HEK293 (cell line): Measurements from ENCODE around the gene C1orf185.
"Not testable (repeated sequence)": the region's sequence is repeated elsewhere in the genome, so short reads cannot be mapped to it uniquely, and the experiment has no call there.

Experiments
- CTCF ChIA-PET: fragments of 350-600 bp; formaldehyde crosslinking; extraction: SDS; loops from one replicate; lab custom pipeline; 2021; ENCODE audit warnings: antibody characterized with exemption; lab: Yijun Ruan, JAX
- POLR2A ChIA-PET: fragments of 300-600 bp; formaldehyde crosslinking; extraction: SDS; loops from one replicate; lab custom pipeline; 2020; ENCODE audit warnings: antibody characterized with exemption, inconsistent platforms; lab: Yijun Ruan, JAX
- H3K27ac ChIP-seq: fragments of 200-500 bp; sonication (Bioruptor generic); 2 replicates; pipeline ENCODE4 v1.5.1; 2014; ENCODE audit warnings: low read depth, low read length, control low read depth, inconsistent platforms; ENCODE audit errors: extremely low read depth
- H3K36me3 ChIP-seq, 2 experiments: fragments of 200-500 bp in 1 of 2; sonication (Bioruptor generic) in 1 of 2; 1 replicate in 1 of 2; 2 replicates in 1 of 2; pipeline ENCODE4 v1.5.1; 2014 to 2017; ENCODE audit warnings: inconsistent platforms in 2 of 2, low read length in 2 of 2; ENCODE audit not compliant: control insufficient read depth in 2 of 2, insufficient read depth in 1 of 2
- H3K4me1 ChIP-seq: fragments of 200-500 bp; sonication (Bioruptor generic); 2 replicates; pipeline ENCODE4 v1.5.1; 2014; ENCODE audit warnings: mild to moderate bottlenecking, low read length, inconsistent platforms; ENCODE audit not compliant: control insufficient read depth, insufficient read depth
- H3K4me3 ChIP-seq: 2 replicates; pipeline ENCODE4 v1.5.1; 2011; ENCODE audit warnings: low read depth, mild to moderate bottlenecking, control low read depth, low read length, moderate library complexity
- H3K9me3 ChIP-seq: fragments of 200-500 bp; sonication (Bioruptor generic); 2 replicates; pipeline ENCODE4 v1.5.1; 2014; ENCODE audit warnings: low read depth, low read length, inconsistent platforms; ENCODE audit not compliant: control insufficient read depth, insufficient read depth
- MZF1 ChIP-seq: fragments of 450-650 bp; formaldehyde crosslinking; IDR thresholded peaks from 2 replicates; pipeline ENCODE4 v1.5.1; 2017; ENCODE audit warnings: missing biosample characterization, missing genetic modification characterization, borderline replicate concordance
- SCRT1 ChIP-seq: fragments of 450-650 bp; formaldehyde crosslinking; IDR thresholded peaks from 2 replicates; pipeline ENCODE4 v1.5.1; 2016; ENCODE audit warnings: missing biosample characterization, missing genetic modification characterization, borderline replicate concordance
- ZBTB10 ChIP-seq: fragments of 450-650 bp; formaldehyde crosslinking; IDR thresholded peaks from 2 replicates; pipeline ENCODE4 v1.5.1; 2016; ENCODE audit warnings: missing biosample characterization, missing genetic modification characterization
- ZBTB44 ChIP-seq: fragments of 450-650 bp; IDR thresholded peaks from 2 replicates; pipeline ENCODE4 v1.5.1; 2018; ENCODE audit warnings: missing biosample characterization, mild to moderate bottlenecking, missing genetic modification characterization
- ZEB2 ChIP-seq: fragments of 450-650 bp; formaldehyde crosslinking; IDR thresholded peaks from 2 replicates; pipeline ENCODE4 v1.5.1; 2016; ENCODE audit warnings: missing biosample characterization, missing genetic modification characterization
- ZNF121 ChIP-seq: fragments of 450-650 bp; formaldehyde crosslinking; IDR thresholded peaks from 2 replicates; pipeline ENCODE4 v1.5.1; 2016; ENCODE audit warnings: missing biosample characterization, missing genetic modification characterization
- ZNF133 ChIP-seq: fragments of 450-650 bp; formaldehyde crosslinking; IDR thresholded peaks from 2 replicates; pipeline ENCODE4 v1.5.1; 2016; ENCODE audit warnings: missing biosample characterization, missing genetic modification characterization
- ZNF16 ChIP-seq: fragments of 450-650 bp; formaldehyde crosslinking; IDR thresholded peaks from 2 replicates; pipeline ENCODE4 v1.5.1; 2016; ENCODE audit warnings: low read depth, missing biosample characterization, missing genetic modification characterization
- ZNF302 ChIP-seq: fragments of 450-650 bp; formaldehyde crosslinking; IDR thresholded peaks from 2 replicates; pipeline ENCODE4 v1.5.1; 2016; ENCODE audit warnings: missing biosample characterization, missing genetic modification characterization, low read depth
- ZNF37A ChIP-seq: fragments of 450-650 bp; IDR thresholded peaks from 2 replicates; pipeline ENCODE4 v1.5.1; 2018; ENCODE audit warnings: missing biosample characterization, missing genetic modification characterization
- ZNF518A ChIP-seq: fragments of 450-650 bp; formaldehyde crosslinking; conservative IDR thresholded peaks from 2 replicates; pipeline ENCODE4 v1.5.1; 2016; ENCODE audit warnings: low read depth, missing biosample characterization, missing genetic modification characterization
- ZNF555 ChIP-seq: fragments of 450-650 bp; formaldehyde crosslinking; conservative IDR thresholded peaks from 2 replicates; pipeline ENCODE4 v1.5.1; 2017; ENCODE audit warnings: missing biosample characterization, mild to moderate bottlenecking, missing genetic modification characterization, inconsistent platforms
- ZNF560 ChIP-seq: fragments of 450-650 bp; formaldehyde crosslinking; IDR thresholded peaks from 2 replicates; pipeline ENCODE4 v1.5.1; 2017; ENCODE audit warnings: missing biosample characterization, missing genetic modification characterization, borderline replicate concordance
- ZNF707 ChIP-seq: fragments of 450-650 bp; formaldehyde crosslinking; IDR thresholded peaks from 2 replicates; pipeline ENCODE4 v1.5.1; 2016; ENCODE audit warnings: missing biosample characterization, missing genetic modification characterization
- ZNF837 ChIP-seq: fragments of 450-650 bp; formaldehyde crosslinking; IDR thresholded peaks from 2 replicates; pipeline ENCODE4 v1.5.1; 2016; ENCODE audit warnings: missing biosample characterization, missing genetic modification characterization
- ZSCAN30 ChIP-seq: fragments of 450-650 bp; IDR thresholded peaks from 2 replicates; pipeline ENCODE4 v1.5.1; 2018; ENCODE audit warnings: missing biosample characterization, mild to moderate bottlenecking, missing genetic modification characterization, moderate library complexity
- ZSCAN4 ChIP-seq: fragments of 450-650 bp; formaldehyde crosslinking; IDR thresholded peaks from 2 replicates; pipeline ENCODE4 v1.5.1; 2017; ENCODE audit warnings: missing biosample characterization, missing genetic modification characterization

The C1orf185 gene

GRCh38 chr1:51157395-51157794, 55.4 kb downstream of the C1orf185 start (continued):
- TF ChIP-seq ZBTB44: no peak
- no peak for TF ChIP-seq ZNF121 (tag by site-specific recombination)
- TF ChIP-seq ZNF837 (tag by site-specific recombination): no peak
- TF ChIP-seq, all 188 proteins: peak for 0

GRCh38 chr1:51158263-51158662, 56.2 kb downstream of the C1orf185 start:
- no peak overlapping the region for H3K27ac ChIP-seq
- no peak for TF ChIP-seq ZSCAN4 (tag by site-specific recombination)
- TF ChIP-seq ZSCAN30 (tag by site-specific recombination): no peak
- no peak for TF ChIP-seq ZNF518A (tag by site-specific recombination)
- TF ChIP-seq ZNF16: no peak
- TF ChIP-seq ZNF707 (tag by site-specific recombination): no peak
- TF ChIP-seq ZNF555 (tag by site-specific recombination): no peak
- TF ChIP-seq ZEB2 (tag by site-specific recombination): no peak
- no peak for TF ChIP-seq ZNF133 (tag by site-specific recombination)
- no peak for TF ChIP-seq ZNF560 (tag by site-specific recombination)
- no peak for TF ChIP-seq SCRT1 (tag by site-specific recombination)
- no peak for TF ChIP-seq MZF1 (tag by site-specific recombination)
- TF ChIP-seq ZNF302 (tag by site-specific recombination): no peak
- TF ChIP-seq ZBTB10 (tag by site-specific recombination): no peak
- no peak for TF ChIP-seq ZNF37A
- ChIA-PET CTCF (interaction anchor here (1.2 kb wide), 1 partner anchor 31 kb away, joined by 4 read pairs; no protein-coding TSS in a partner anchor), POLR2A (no interaction called here)
- no peaks in the 10 kb centered on the region for H3K4me1 ChIP-seq
- H3K9me3 ChIP-seq: no peaks in the 10 kb centered on the region
- H3K4me3 ChIP-seq: no peak overlapping the region
- H3K36me3 ChIP-seq: no peaks in the 10 kb centered on the region

- CTCF ChIA-PET: interaction anchor here (0.8 kb wide), 1 partner anchor 29 kb away, joined by 4 read pairs; no protein-coding TSS in a partner anchor
- H3K36me3 ChIP-seq, H3K27ac ChIP-seq, H3K4me3 ChIP-seq, POLR2A ChIA-PET, H3K4me1 ChIP-seq, H3K9me3 ChIP-seq: not testable (repeated sequence)
These were observed 60.5 kb downstream of the C1orf185 start for GRCh38 chr1:51162560-51162959.
